ES-I3 (cell line): ENCODE measurements around the gene ASRGL1.

Experiments
- H3K36me3 ChIP-seq: 2 replicates; pipeline ENCODE4 v1.6.1; 2013; ENCODE audit warnings: mild to moderate bottlenecking, low read length, control low read depth, moderate library complexity; ENCODE audit not compliant: insufficient read depth
- H3K4me1 ChIP-seq: 2 replicates; pipeline ENCODE4 v1.6.1; 2013; ENCODE audit warnings: mild to moderate bottlenecking, control low read depth, low read length; ENCODE audit not compliant: insufficient read depth
- H3K9ac ChIP-seq: 2 replicates; pipeline ENCODE4 v1.6.1; 2013; ENCODE audit warnings: low read depth, mild to moderate bottlenecking, low read length, moderate library complexity
- H3K9me3 ChIP-seq: 2 replicates; pipeline ENCODE4 v1.6.1; 2013; ENCODE audit warnings: mild to moderate bottlenecking, low read length, moderate library complexity; ENCODE audit not compliant: control insufficient read depth, insufficient read depth

ASRGL1 gene

GRCh38 chr11:62421996-62422395 lies 84.7 kb downstream of the ASRGL1 start:
- peaks cover 4% of the 10 kb centered on the region for H3K4me1 ChIP-seq
- H3K9ac ChIP-seq, result no peak overlapping the region
- no peaks in the 10 kb centered on the region for H3K36me3 ChIP-seq
- no peaks in the 10 kb centered on the region for H3K9me3 ChIP-seq

GRCh38 chr11:62423012-62423411 lies 85.8 kb downstream of the ASRGL1 start:
- Histone ChIP-seq H3K9ac (no peak overlapping the region), H3K4me1 (peaks cover 10% of the 10 kb centered on the region), H3K9me3 (no peaks in the 10 kb centered on the region), H3K36me3 (no peaks in the 10 kb centered on the region)

- no peaks in the 10 kb centered on the region for H3K36me3 ChIP-seq
- H3K4me1 ChIP-seq, result peaks cover 15% of the 10 kb centered on the region
- no peak overlapping the region for H3K9ac ChIP-seq
- H3K9me3 ChIP-seq, result no peaks in the 10 kb centered on the region
Observed at GRCh38 chr11:62427630-62428233, 90.5 kb downstream of the ASRGL1 start.

- no peaks in the 10 kb centered on the region for H3K36me3 ChIP-seq
- no peak overlapping the region for H3K9ac ChIP-seq
- H3K4me1 ChIP-seq, result peaks cover 22% of the 10 kb centered on the region
Observed at GRCh38 chr11:62428871-62429560, 91.8 kb downstream of the ASRGL1 start.

GRCh38 chr11:62430425-62430824 lies 93.2 kb downstream of the ASRGL1 start:
- Histone ChIP-seq H3K9me3 (no peaks in the 10 kb centered on the region), H3K4me1 (peaks cover 23% of the 10 kb centered on the region), H3K36me3 (no peaks in the 10 kb centered on the region), H3K9ac (no peak overlapping the region)

More at GRCh38 chr11:62428871-62429560, 91.8 kb downstream of the ASRGL1 start:
- H3K9me3 ChIP-seq, result no peaks in the 10 kb centered on the region

- H3K9me3 ChIP-seq, result no peaks in the 10 kb centered on the region
- H3K9ac ChIP-seq, result no peak overlapping the region
- H3K4me1 ChIP-seq, result peaks cover 23% of the 10 kb centered on the region
- H3K36me3 ChIP-seq, result no peaks in the 10 kb centered on the region
Observed at GRCh38 chr11:62431171-62431901, 94.1 kb downstream of the ASRGL1 start.

GRCh38 chr11:62432695-62433094 lies 95.4 kb downstream of the ASRGL1 start:
- no peaks in the 10 kb centered on the region for H3K36me3 ChIP-seq
- peaks cover 17% of the 10 kb centered on the region; the same call in 1 of the 2 replicates for H3K4me1 ChIP-seq
- no peak overlapping the region for H3K9ac ChIP-seq
- no peaks in the 10 kb centered on the region for H3K9me3 ChIP-seq

GRCh38 chr11:62433141-62433903 lies 96.1 kb downstream of the ASRGL1 start:
- no peak overlapping the region for H3K9ac ChIP-seq
- H3K4me1 ChIP-seq, result peaks cover 14% of the 10 kb centered on the region; the same call in 1 of the 2 replicates
- no peaks in the 10 kb centered on the region for H3K36me3 ChIP-seq
- no peaks in the 10 kb centered on the region for H3K9me3 ChIP-seq

GRCh38 chr11:62433904-62434276 lies 96.6 kb downstream of the ASRGL1 start:
- no peak overlapping the region for H3K9ac ChIP-seq
- no peaks in the 10 kb centered on the region for H3K9me3 ChIP-seq
- H3K36me3 ChIP-seq, result no peaks in the 10 kb centered on the region
- H3K4me1 ChIP-seq, result peaks cover 10% of the 10 kb centered on the region; the same call in 1 of the 2 replicates

- Histone ChIP-seq H3K36me3 (no peaks in the 10 kb centered on the region), H3K4me1 (peaks cover 16% of the 10 kb centered on the region), H3K9ac (no peak overlapping the region), H3K9me3 (no peaks in the 10 kb centered on the region)
Observed at GRCh38 chr11:62435846-62436660, 98.8 kb downstream of the ASRGL1 start.

- Histone ChIP-seq H3K4me1 (peaks cover 16% of the 10 kb centered on the region), H3K9ac (no peak overlapping the region), H3K9me3 (no peaks in the 10 kb centered on the region), H3K36me3 (no peaks in the 10 kb centered on the region)
Observed at GRCh38 chr11:62437616-62438015, 100.4 kb downstream of the ASRGL1 start.

GRCh38 chr11:62438641-62439040 lies 101.4 kb downstream of the ASRGL1 start:
- peaks cover 13% of the 10 kb centered on the region for H3K4me1 ChIP-seq
- H3K9ac ChIP-seq, result no peak overlapping the region
- H3K36me3 ChIP-seq, result no peaks in the 10 kb centered on the region
- H3K9me3 ChIP-seq, result no peaks in the 10 kb centered on the region

- Histone ChIP-seq H3K4me1 (peaks cover 18% of the 10 kb centered on the region), H3K36me3 (no peaks in the 10 kb centered on the region), H3K9me3 (no peaks in the 10 kb centered on the region), H3K9ac (no peak overlapping the region)
Observed at GRCh38 chr11:62439785-62440602, 102.7 kb downstream of the ASRGL1 start.
